Pancreas (tissue), 10 donors: Measurements from ENCODE around the gene PODXL2. TPM values are rescaled to one million over a fixed set of nuclear protein-coding genes. Genes with fewer than 3 reads are reported as not detected.
A peak's percentile ranks its signal among the peaks of the same experiment; 100 is the strongest.

ENCODE experiments used
- ATAC-seq, 4 donors: fragments of 200-7000 bp; cut with Tn5 transposase; one replicate each; pipeline versions ENCODE4 v1.8.0 to v1.9.1; 2020; ENCODE audit warnings: mild to moderate bottlenecking in 4 of 4, moderate library complexity in 4 of 4
- DNase-seq, 6 donors: peaks; one replicate each; pipeline ENCODE4 v3.0.0-alpha.2; 2020
- FAIRE-seq: peaks from 2 replicates; lab custom pipeline; 2012; peaks lifted over from hg19 to GRCh38; lab: Jason Lieb, UNC
- H3K27ac ChIP-seq, 4 donors: fragments of 200-600 bp; sonication (generic); 1 replicate in 3 of 4; 2 replicates in 1 of 4; pipeline versions ENCODE4 v1.5.0 to v1.8.0; 2020
- H3K27me3 ChIP-seq, 4 donors: fragments of 200-600 bp; one replicate each; pipeline ENCODE4 v1.8.0; 2021
- H3K36me3 ChIP-seq, 3 donors: fragments of 200-600 bp; sonication (generic) in 1 of 3; one replicate each; pipeline versions ENCODE4 v1.5.0 to v1.8.0; 2020 to 2021
- H3K4me1 ChIP-seq, 3 donors: fragments of 200-600 bp; one replicate each; pipeline ENCODE4 v1.8.0; 2021
- H3K4me3 ChIP-seq, 4 donors: fragments of 200-600 bp; sonication (generic) in 2 of 4; one replicate each; pipeline versions ENCODE4 v1.5.0 to v1.8.0; 2020 to 2021
- H3K9me3 ChIP-seq, 4 donors: fragments of 200-600 bp; one replicate each; pipeline ENCODE4 v1.8.0; 2021
- WGBS, 2 donors: extraction: QIAGEN DNeasy Blood & Tissue Kit; methylation state at CpG; one replicate each; pipeline ENCODE4 v1.1.7; 2013; 5-methylcytosine and 5-hydroxymethylcytosine counted together
- intact Hi-C, 3 donors: fragments of 100-400 bp; cut with DNase I; formaldehyde crosslinking; loops; one replicate each; pipeline versions ENCODE4 v1.11.1 to v1.14.2; 2022
- polyA plus RNA-seq, 2 donors: library from polyadenylated mRNA; stranded (reverse); fragments of 200-250 nt; gene quantifications; one replicate each; pipeline ENCODE4 v1.2.3, GENCODE V29; 2013
- total RNA-seq, 6 donors: library from RNA; stranded (reverse); fragmentation: NEBNext Ultra II Directional in 4 of 6; extraction: Animal tissue kit (Norgen Biotek cat#: 25700) in 4 of 6; gene quantifications; one replicate each; pipeline versions ENCODE4 v1.2.1 to v1.2.4, GENCODE V29; 2021 to 2023
- TF ChIP-seq, protein P1 (sequence below), 4 donors: fragments of 200-600 bp; sonication (generic) in 3 of 4; IDR thresholded peaks; one replicate each; pipeline versions ENCODE4 v1.5.0 to v1.8.0; 2021; ENCODE audit warnings: antibody characterized with exemption in 4 of 4
- donor health status: healthy with polysubstance abuse.
- donor health status: DM: no; HTN: no; CAD: no; lungs with moderate emphysema.
- donor health status: DM: no; HTN: no; CAD: no.
- donor health status: control.
- donor health status: control.
- donor health status: Bipolar disorder and iron deficiency.
- donor health status: DM: yes; HTN: yes; CAD: no.
- donor health status: DM: no; HTN: no; CAD: no.
- donor health status: DM: no; HTN: no; CAD: no.
- donor health status: DM: yes; HTN: yes; CAD: no.

PODXL2 gene
- total and polyA plus RNA-seq, 8 donors = 2.5 to 18.1 (median 5.7) TPM

DNA sequence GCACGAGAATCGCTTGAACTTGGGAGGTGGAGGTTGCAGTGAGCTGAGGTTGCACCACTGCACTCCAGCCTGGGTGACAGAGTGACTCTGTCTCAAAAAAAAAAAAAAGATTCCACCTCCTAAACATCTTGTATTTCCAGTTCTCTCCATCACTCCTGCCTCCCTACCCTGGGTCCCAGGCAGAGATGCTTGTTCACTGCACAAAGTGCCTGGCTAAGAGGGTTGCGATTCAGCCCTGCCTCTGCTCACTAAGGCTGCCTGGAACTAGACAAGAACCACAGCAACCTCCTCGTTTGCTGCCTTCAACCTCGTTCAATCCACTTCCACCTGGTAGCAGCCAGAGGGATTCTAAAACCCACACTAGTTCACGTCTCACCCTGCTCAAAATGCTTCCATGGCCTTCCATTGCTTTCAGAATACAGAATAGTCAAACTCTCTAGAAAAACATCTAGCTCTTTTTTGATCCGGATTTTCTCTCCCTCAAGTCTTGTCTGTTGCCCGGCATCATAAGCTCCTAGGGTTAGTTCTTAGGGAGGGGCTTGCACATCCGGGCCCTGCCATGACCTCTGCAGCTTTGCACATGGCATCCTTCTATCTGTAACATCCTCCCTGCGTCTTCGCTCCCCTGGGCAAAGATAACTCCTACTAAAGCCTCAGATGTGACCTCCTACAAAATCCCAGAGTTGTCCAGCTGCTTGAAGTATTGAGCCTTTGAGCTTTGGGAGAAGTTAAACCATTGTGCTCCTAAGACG lies 31.8 kb upstream of the PODXL2 start:
- Histone ChIP-seq H3K27me3 (no peaks in the 10 kb centered on the region), H3K9me3 (no peaks in the 10 kb centered on the region), H3K27ac (no peak overlapping the region), H3K36me3 (no peaks in the 10 kb centered on the region), H3K4me3 (peak overlapping the region in 1 of 4 donors; percentile 62), H3K4me1 (peaks cover 0 to 3% (median 0%) of the 10 kb centered on the region in 3 donors)
- FAIRE-seq (no peak), DNase-seq (no peak), ATAC-seq (no peak)
- intact Hi-C loops = no loop called here
- WGBS, 2 donors = 69 to 75% methylated on average over 12 of the region's 12 CpGs
- TF ChIP-seq, protein P1, sequence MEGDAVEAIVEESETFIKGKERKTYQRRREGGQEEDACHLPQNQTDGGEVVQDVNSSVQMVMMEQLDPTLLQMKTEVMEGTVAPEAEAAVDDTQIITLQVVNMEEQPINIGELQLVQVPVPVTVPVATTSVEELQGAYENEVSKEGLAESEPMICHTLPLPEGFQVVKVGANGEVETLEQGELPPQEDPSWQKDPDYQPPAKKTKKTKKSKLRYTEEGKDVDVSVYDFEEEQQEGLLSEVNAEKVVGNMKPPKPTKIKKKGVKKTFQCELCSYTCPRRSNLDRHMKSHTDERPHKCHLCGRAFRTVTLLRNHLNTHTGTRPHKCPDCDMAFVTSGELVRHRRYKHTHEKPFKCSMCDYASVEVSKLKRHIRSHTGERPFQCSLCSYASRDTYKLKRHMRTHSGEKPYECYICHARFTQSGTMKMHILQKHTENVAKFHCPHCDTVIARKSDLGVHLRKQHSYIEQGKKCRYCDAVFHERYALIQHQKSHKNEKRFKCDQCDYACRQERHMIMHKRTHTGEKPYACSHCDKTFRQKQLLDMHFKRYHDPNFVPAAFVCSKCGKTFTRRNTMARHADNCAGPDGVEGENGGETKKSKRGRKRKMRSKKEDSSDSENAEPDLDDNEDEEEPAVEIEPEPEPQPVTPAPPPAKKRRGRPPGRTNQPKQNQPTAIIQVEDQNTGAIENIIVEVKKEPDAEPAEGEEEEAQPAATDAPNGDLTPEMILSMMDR (IDR thresholded peaks at IDR 0.05) = no peak

DNA sequence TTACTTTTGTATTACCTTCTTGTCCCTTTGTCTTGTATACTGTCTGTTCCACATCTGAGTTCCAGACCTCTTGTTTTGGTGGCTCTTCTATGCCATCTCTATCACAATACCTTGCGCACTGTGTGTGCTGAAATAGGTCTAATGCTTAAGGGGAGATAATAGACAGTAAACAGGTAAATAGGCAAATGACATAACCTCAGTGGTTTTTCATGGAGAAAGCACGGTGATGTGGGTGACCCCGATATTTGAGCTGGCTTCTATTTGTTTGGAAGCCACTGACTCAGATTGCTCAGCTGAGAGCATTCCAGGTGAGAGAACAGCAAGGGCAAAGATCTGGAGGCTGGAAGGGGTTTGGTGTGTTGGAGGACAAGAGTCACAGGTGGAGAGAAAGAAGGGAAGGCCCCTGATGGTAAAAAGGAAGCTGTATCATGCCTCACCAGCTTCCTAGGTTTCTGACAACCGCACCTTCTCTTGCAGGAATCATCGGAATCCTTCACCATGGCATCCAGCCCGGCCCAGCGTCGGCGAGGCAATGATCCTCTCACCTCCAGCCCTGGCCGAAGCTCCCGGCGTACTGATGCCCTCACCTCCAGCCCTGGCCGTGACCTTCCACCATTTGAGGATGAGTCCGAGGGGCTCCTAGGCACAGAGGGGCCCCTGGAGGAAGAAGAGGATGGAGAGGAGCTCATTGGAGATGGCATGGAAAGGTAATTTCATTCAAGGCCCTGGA lies 30.0 kb upstream of the PODXL2 start:
- WGBS, 2 donors = 48 to 58% methylated on average over 14 of the region's 14 CpGs
- no peak overlapping the region for H3K27ac ChIP-seq
- no peak for DNase-seq
- H3K4me1 ChIP-seq = peaks cover 0 to 3% (median 0%) of the 10 kb centered on the region in 3 donors
- no peak for ATAC-seq
- peak overlapping the region in 3 of 4 donors; percentile 49 to 62 (median 53) for H3K4me3 ChIP-seq
- TF ChIP-seq, protein P1 (IDR thresholded peaks at IDR 0.05) = no peak
- no peaks in the 10 kb centered on the region for H3K36me3 ChIP-seq
- FAIRE-seq = no peak
- intact Hi-C loops = no loop called here
- H3K27me3 ChIP-seq = no peaks in the 10 kb centered on the region
- H3K9me3 ChIP-seq = no peaks in the 10 kb centered on the region

DNA sequence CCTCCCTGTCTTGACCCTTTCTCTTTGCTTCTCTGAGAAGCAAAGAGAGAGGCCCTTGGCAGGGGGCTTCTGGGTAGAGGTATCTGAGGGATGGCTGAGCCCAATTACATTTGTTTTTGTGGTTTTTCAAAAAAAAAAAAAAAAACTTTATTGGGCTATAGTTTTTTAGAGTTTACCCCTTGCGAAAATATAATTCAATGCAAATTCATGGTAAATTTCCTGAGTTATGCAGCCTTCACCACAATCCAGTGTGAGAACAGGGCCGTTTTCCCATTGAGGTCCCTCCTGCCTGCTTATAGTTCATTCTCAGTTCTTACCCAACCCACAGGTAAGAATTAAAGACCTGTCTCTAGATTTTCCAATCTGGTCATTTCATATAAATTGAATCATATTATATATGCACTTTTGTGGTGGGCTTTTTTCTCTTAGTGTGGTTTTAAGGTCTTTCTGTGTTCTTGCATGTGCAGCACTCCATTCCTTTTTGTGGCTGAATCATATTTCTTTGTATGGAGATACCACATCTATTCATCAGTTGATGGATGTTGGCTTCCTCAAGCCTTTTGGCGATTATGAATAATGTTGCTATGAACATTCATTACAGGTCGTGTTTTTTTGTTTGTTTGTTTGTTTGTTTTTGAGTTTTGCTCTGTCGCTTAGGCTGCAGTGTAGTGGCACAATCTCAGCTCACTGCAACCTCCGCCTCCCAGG lies 28.1 kb upstream of the PODXL2 start:
- no peak for FAIRE-seq
- Histone ChIP-seq H3K27me3 (no peaks in the 10 kb centered on the region), H3K27ac (no peak overlapping the region), H3K4me1 (peaks cover 0 to 3% (median 0%) of the 10 kb centered on the region in 3 donors), H3K9me3 (no peaks in the 10 kb centered on the region), H3K36me3 (no peaks in the 10 kb centered on the region), H3K4me3 (no peak overlapping the region)
- ATAC-seq = no peak
- WGBS, 2 donors = 83 to 85% methylated on average over 6 of the region's 6 CpGs
- DNase-seq = no peak
- intact Hi-C loops = no loop called here
- TF ChIP-seq, protein P1 (IDR thresholded peaks at IDR 0.05) = no peak

DNA sequence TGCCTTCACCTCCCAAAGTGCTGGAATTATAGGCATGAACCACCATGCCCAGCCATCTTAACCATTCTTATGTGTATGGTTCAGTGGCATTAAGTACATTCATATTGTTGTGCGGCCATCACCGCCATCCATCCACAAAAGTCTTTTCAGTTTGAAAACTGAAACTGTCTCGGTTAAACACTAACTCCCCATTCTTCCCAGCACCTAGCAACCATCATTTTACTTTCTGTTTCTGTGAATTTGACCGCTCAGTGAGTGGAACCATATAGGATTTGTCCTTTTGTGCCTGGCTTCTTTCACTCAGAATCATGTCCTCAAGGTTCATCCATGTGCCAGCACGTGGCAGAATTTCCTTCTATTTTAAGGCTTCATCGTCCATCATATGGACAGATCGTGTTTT lies 24.9 kb upstream of the PODXL2 start:
- Histone ChIP-seq H3K9me3 (no peaks in the 10 kb centered on the region), H3K27ac (no peak overlapping the region), H3K4me3 (no peak overlapping the region), H3K27me3 (no peaks in the 10 kb centered on the region), H3K36me3 (no peaks in the 10 kb centered on the region), H3K4me1 (no peaks in the 10 kb centered on the region)
- FAIRE-seq (no peak), DNase-seq (no peak), ATAC-seq (no peak)
- intact Hi-C loops = no loop called here
- WGBS, 2 donors = 88 to 89% methylated on average over 7 of the region's 7 CpGs
- TF ChIP-seq, protein P1 (IDR thresholded peaks at IDR 0.05) = no peak
